ENCODE results near the gene EPHA10. TPM values are rescaled to one million over a fixed set of nuclear protein-coding genes. Genes with fewer than 3 reads are reported as not detected.
"Not testable (repeated sequence)": the region's sequence is repeated elsewhere in the genome, so short reads cannot be mapped to it uniquely, and the experiment has no call there.

EPHA10 gene
- total and polyA plus RNA-seq, 4 donors = under 0.01 to 0.09 (median 0.03) TPM; not detected in 1

- H3K9me3 ChIP-seq (ENCODE audit: control insufficient read depth in 4 of 4, low read length in 3 of 4) = no peaks in the 10 kb centered on the region
- TF ChIP-seq, protein P1, sequence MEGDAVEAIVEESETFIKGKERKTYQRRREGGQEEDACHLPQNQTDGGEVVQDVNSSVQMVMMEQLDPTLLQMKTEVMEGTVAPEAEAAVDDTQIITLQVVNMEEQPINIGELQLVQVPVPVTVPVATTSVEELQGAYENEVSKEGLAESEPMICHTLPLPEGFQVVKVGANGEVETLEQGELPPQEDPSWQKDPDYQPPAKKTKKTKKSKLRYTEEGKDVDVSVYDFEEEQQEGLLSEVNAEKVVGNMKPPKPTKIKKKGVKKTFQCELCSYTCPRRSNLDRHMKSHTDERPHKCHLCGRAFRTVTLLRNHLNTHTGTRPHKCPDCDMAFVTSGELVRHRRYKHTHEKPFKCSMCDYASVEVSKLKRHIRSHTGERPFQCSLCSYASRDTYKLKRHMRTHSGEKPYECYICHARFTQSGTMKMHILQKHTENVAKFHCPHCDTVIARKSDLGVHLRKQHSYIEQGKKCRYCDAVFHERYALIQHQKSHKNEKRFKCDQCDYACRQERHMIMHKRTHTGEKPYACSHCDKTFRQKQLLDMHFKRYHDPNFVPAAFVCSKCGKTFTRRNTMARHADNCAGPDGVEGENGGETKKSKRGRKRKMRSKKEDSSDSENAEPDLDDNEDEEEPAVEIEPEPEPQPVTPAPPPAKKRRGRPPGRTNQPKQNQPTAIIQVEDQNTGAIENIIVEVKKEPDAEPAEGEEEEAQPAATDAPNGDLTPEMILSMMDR (IDR thresholded peaks at IDR 0.05; ENCODE audit: low read depth, low read length, missing input control) = no peak
- TF ChIP-seq YY1 (IDR thresholded peaks at IDR 0.05) (no peak), RAD21 (IDR thresholded peaks at IDR 0.05) (no peak), RXRA (IDR thresholded peaks at IDR 0.05) (no peak), TAF1 (conservative IDR thresholded peaks at IDR 0.05) (no peak), GABPA (IDR thresholded peaks at IDR 0.05 in 1 of 2, conservative IDR thresholded peaks at IDR 0.05 in 1 of 2) (no peak), FOXA1 (IDR thresholded peaks at IDR 0.05) (no peak), NR2F2 (IDR thresholded peaks at IDR 0.05) (no peak), JUND (IDR thresholded peaks at IDR 0.05) (no peak), SP1 (IDR thresholded peaks at IDR 0.05) (no peak)
- TF ChIP-seq, protein P2, sequence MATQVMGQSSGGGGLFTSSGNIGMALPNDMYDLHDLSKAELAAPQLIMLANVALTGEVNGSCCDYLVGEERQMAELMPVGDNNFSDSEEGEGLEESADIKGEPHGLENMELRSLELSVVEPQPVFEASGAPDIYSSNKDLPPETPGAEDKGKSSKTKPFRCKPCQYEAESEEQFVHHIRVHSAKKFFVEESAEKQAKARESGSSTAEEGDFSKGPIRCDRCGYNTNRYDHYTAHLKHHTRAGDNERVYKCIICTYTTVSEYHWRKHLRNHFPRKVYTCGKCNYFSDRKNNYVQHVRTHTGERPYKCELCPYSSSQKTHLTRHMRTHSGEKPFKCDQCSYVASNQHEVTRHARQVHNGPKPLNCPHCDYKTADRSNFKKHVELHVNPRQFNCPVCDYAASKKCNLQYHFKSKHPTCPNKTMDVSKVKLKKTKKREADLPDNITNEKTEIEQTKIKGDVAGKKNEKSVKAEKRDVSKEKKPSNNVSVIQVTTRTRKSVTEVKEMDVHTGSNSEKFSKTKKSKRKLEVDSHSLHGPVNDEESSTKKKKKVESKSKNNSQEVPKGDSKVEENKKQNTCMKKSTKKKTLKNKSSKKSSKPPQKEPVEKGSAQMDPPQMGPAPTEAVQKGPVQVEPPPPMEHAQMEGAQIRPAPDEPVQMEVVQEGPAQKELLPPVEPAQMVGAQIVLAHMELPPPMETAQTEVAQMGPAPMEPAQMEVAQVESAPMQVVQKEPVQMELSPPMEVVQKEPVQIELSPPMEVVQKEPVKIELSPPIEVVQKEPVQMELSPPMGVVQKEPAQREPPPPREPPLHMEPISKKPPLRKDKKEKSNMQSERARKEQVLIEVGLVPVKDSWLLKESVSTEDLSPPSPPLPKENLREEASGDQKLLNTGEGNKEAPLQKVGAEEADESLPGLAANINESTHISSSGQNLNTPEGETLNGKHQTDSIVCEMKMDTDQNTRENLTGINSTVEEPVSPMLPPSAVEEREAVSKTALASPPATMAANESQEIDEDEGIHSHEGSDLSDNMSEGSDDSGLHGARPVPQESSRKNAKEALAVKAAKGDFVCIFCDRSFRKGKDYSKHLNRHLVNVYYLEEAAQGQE (IDR thresholded peaks at IDR 0.05) = no peak
- TF ChIP-seq, protein P3, sequence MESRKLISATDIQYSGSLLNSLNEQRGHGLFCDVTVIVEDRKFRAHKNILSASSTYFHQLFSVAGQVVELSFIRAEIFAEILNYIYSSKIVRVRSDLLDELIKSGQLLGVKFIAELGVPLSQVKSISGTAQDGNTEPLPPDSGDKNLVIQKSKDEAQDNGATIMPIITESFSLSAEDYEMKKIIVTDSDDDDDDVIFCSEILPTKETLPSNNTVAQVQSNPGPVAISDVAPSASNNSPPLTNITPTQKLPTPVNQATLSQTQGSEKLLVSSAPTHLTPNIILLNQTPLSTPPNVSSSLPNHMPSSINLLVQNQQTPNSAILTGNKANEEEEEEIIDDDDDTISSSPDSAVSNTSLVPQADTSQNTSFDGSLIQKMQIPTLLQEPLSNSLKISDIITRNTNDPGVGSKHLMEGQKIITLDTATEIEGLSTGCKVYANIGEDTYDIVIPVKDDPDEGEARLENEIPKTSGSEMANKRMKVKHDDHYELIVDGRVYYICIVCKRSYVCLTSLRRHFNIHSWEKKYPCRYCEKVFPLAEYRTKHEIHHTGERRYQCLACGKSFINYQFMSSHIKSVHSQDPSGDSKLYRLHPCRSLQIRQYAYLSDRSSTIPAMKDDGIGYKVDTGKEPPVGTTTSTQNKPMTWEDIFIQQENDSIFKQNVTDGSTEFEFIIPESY (IDR thresholded peaks at IDR 0.05) = no peak
- H3K27ac ChIP-seq (ENCODE audit: low read depth in 1 of 2, low read length in 2 of 2) = no peak overlapping the region
- H3K9ac ChIP-seq (ENCODE audit: low read depth in 1 of 2, low read length in 2 of 2) = no peak overlapping the region
- DNase-seq (ENCODE audit: low spot score) = no peak
- H3K36me3 ChIP-seq (ENCODE audit: control insufficient read depth in 4 of 4, insufficient read depth in 3 of 4, low read depth in 1 of 4, low read length in 3 of 4) = peaks cover 6 to 51% (median 18%) of the 10 kb centered on the region in 4 donors
- no peak overlapping the region for H3K4me3 ChIP-seq (ENCODE audit: low read depth in 1 of 3, low read length in 3 of 3)
- H3K4me1 ChIP-seq (ENCODE audit: control insufficient read depth in 4 of 4, insufficient read depth in 4 of 4, low read length in 3 of 4) = peaks cover 4 to 16% (median 12%) of the 10 kb centered on the region in 4 donors
- 97% methylated on average over 3 of the region's 3 CpGs for WGBS
- no peaks in the 10 kb centered on the region for H3K27me3 ChIP-seq (ENCODE audit: control insufficient read depth in 4 of 4, insufficient read depth in 4 of 4, low read length in 3 of 4)
Measured at GRCh38 chr1:37685722-37686121, 79.2 kb downstream of the EPHA10 start.

DNA sequence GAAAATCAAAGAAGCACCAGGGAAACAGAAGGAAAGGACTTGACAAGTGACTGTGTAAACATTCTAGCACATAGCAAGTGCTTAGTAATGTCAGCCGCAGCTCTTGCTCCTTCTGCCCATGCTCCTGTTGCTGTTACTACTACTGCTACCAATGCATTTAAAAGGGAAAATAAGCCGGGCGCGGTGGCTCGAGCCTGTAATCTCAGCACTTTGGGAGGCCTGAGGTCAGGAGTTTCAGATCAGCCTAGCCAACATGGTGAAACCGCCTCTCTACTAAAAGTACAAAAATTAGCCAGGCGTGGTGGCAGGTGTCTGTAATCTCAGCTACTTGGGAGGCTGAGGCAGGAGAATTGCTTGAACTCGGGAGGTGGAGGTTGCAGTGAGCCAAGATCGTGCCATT lies 80.7 kb downstream of the EPHA10 start:
- WGBS = 92% methylated on average over 9 of the region's 9 CpGs
- H3K4me3 ChIP-seq (ENCODE audit: low read depth in 1 of 3, low read length in 3 of 3); H3K9ac ChIP-seq (ENCODE audit: low read depth in 1 of 2, low read length in 2 of 2); H3K27me3 ChIP-seq (ENCODE audit: control insufficient read depth in 4 of 4, insufficient read depth in 4 of 4, low read length in 3 of 4); H3K27ac ChIP-seq (ENCODE audit: low read depth in 1 of 2, low read length in 2 of 2); H3K4me1 ChIP-seq (ENCODE audit: control insufficient read depth in 4 of 4, insufficient read depth in 4 of 4, low read length in 3 of 4); H3K9me3 ChIP-seq (ENCODE audit: control insufficient read depth in 4 of 4, low read length in 3 of 4); DNase-seq (ENCODE audit: low spot score): not testable (repeated sequence)
- peaks cover 6 to 51% (median 18%) of the 10 kb centered on the region in 4 donors for H3K36me3 ChIP-seq (ENCODE audit: control insufficient read depth in 4 of 4, insufficient read depth in 3 of 4, low read depth in 1 of 4, low read length in 3 of 4)

All from liver (tissue), 9 donors.